Testis (tissue), 2 donors: ENCODE data around the gene CREB3.

Source experiments
- CTCF ChIP-seq, 3 experiments: fragments of 450-650 bp in 2 of 3; fragments of 200-600 bp in 1 of 3; sonication (generic) in 1 of 3; IDR thresholded peaks; one replicate each; pipeline ENCODE4 v1.5.1; 2016 to 2019; ENCODE audit warnings: antibody characterized with exemption in 3 of 3, mild to moderate bottlenecking in 2 of 3, moderate library complexity in 1 of 3
- POLR2A ChIP-seq: fragments of 450-650 bp; IDR thresholded peaks from one replicate; pipeline ENCODE4 v1.6.1; 2017; ENCODE audit warnings: antibody characterized with exemption, mild to moderate bottlenecking, moderate library complexity

DNA sequence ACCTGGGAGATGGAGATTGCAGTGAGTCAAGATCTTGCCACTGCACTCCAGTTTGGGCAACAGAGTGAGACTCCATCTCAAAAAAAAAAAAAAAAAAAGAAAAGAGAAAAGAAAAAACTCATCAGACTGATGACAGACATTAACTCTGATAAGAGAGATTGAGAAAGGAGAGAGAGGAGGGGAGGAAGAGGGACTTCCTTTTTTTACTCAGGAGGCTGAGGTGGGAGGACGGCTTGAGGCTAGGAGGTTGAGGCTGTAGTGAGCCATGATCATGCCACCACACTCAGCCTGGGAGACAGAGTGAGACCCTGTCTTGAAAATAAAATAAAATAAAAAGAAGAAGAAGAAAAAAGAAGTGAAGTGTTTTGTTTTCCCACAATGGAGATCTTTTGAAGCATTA, 31.3 kb downstream of the CREB3 start:
- TF ChIP-seq POLR2A = no peak
- no peak for TF ChIP-seq CTCF (IDR thresholded peaks at IDR 0.05)
